GM12878 (cell line): ENCODE data around the gene SGSH. TPM values are rescaled to one million over a fixed set of nuclear protein-coding genes. Genes with fewer than 3 reads are reported as not detected.

Experiments used
- ATAC-seq: fragments of 200-7000 bp; cut with Tn5 transposase; 3 replicates; pipeline ENCODE4 v1.9.1; 2020; ENCODE audit warnings: mild to moderate bottlenecking, moderate library complexity
- BruUV-seq: library from RNA; stranded (reverse); fragments of 400-500 nt; replicated peaks from 2 replicates; lab custom pipeline; 2021; lab: Mats Ljungman, UMichigan
- CTCF ChIA-PET: fragments of 300-600 bp; sonication (Branson Sonifier 250); formaldehyde crosslinking; extraction: SDS; loops from one replicate; lab custom pipeline; 2021; ENCODE audit warnings: inconsistent platforms; lab: Yijun Ruan, JAX
- POLR2A ChIA-PET: fragments of 350-600 bp; formaldehyde crosslinking; extraction: SDS; loops from one replicate; lab custom pipeline; 2021; ENCODE audit warnings: inconsistent platforms; lab: Charles Lee
- RAD21 ChIA-PET: fragments of 300-600 bp; sonication (Branson Sonifier 250); formaldehyde crosslinking; loops from one replicate; lab custom pipeline; 2023; ENCODE audit warnings: antibody characterized with exemption; ENCODE audit not compliant: unreplicated experiment; lab: Charles Lee
- SMC1A ChIA-PET: fragments of 300-600 bp; sonication (Branson Sonifier 250); formaldehyde crosslinking; loops from one replicate; lab custom pipeline; 2023; ENCODE audit not compliant: unreplicated experiment, uncharacterized antibody; lab: Charles Lee
- DNase-seq: peaks from one replicate; pipeline ENCODE4 v3.0.0-alpha.2; 2011; ENCODE audit warnings: low read depth, low spot score
- FAIRE-seq: peaks from 3 replicates; lab custom pipeline; 2011; peaks lifted over from hg19 to GRCh38; lab: Jason Lieb, UNC
- H2AFZ ChIP-seq: 2 replicates; pipeline ENCODE4 v1.6.0; 2011; ENCODE audit warnings: low read depth, low read length, control low read depth; ENCODE audit not compliant: control insufficient read depth
- H3K27ac ChIP-seq: 2 replicates; pipeline ENCODE4 v1.5.1; 2011; ENCODE audit warnings: control low read depth; ENCODE audit not compliant: control insufficient read depth, insufficient read depth
- H3K27me3 ChIP-seq, 2 experiments: replicated peaks in 1 of 2; 2 replicates each; pipeline versions ENCODE4 v1.6.0 to v1.6.1; 2011; ENCODE audit warnings: low read length in 1 of 2; ENCODE audit not compliant: control insufficient read depth in 2 of 2, insufficient read depth in 2 of 2
- H3K36me3 ChIP-seq, 2 experiments: 2 replicates each; pipeline ENCODE4 v1.5.1; 2011; ENCODE audit warnings: low read length in 1 of 2; ENCODE audit not compliant: control insufficient read depth in 2 of 2, insufficient read depth in 2 of 2
- H3K4me1 ChIP-seq: 2 replicates; pipeline ENCODE4 v1.6.1; 2011; ENCODE audit warnings: mild to moderate bottlenecking, low read length, moderate library complexity, mixed read lengths; ENCODE audit not compliant: control insufficient read depth, insufficient read depth
- H3K4me2 ChIP-seq: 2 replicates; pipeline ENCODE4 v1.6.0; 2011; ENCODE audit warnings: control low read depth; ENCODE audit not compliant: control insufficient read depth, insufficient read depth
- H3K4me3 ChIP-seq: fragments of 200-600 bp; sonication (generic); 2 replicates; pipeline ENCODE4 v1.5.1; 2016
- H3K79me2 ChIP-seq: 2 replicates; pipeline ENCODE4 v1.6.0; 2011; ENCODE audit warnings: low read length; ENCODE audit not compliant: control insufficient read depth, insufficient read depth
- H3K9ac ChIP-seq: 2 replicates; pipeline ENCODE4 v1.8.0; 2011; ENCODE audit warnings: low read length, control low read depth, mixed read lengths; ENCODE audit not compliant: control insufficient read depth, insufficient read depth
- H3K9me3 ChIP-seq: replicated peaks from 3 replicates; pipeline ENCODE4 v1.5.1; 2011; ENCODE audit warnings: mild to moderate bottlenecking, low read length; ENCODE audit not compliant: control insufficient read depth, insufficient read depth
- H4K20me1 ChIP-seq: 2 replicates; pipeline ENCODE4 v1.6.0; 2011; ENCODE audit not compliant: control insufficient read depth, insufficient read depth
- CBX3 ChIP-seq: fragments of 200-600 bp; sonication (generic); IDR thresholded peaks from 2 replicates; pipeline ENCODE4 v1.6.1; 2016; ENCODE audit warnings: low read depth, borderline replicate concordance
- HCFC1 ChIP-seq: fragments of 150-350 bp; IDR thresholded peaks from 2 replicates; pipeline ENCODE4 v1.6.1; 2014; ENCODE audit warnings: low read length
- KDM1A ChIP-seq: fragments of 200-600 bp; sonication (generic); IDR thresholded peaks from 2 replicates; pipeline ENCODE4 v1.6.1; 2016; ENCODE audit warnings: borderline replicate concordance
- MEF2B ChIP-seq: fragments of 450-650 bp; IDR thresholded peaks from 2 replicates; pipeline ENCODE4 v1.6.1; 2018; ENCODE audit warnings: mild to moderate bottlenecking, moderate library complexity; ENCODE audit not compliant: partially characterized antibody, poor library complexity, severe bottlenecking
- MTA2 ChIP-seq: fragments of 450-650 bp; IDR thresholded peaks from 2 replicates; pipeline ENCODE4 v1.6.1; 2016; ENCODE audit warnings: low read depth, mild to moderate bottlenecking, moderate library complexity
- NFXL1 ChIP-seq: fragments of 450-650 bp; IDR thresholded peaks from 2 replicates; pipeline ENCODE4 v1.6.1; 2017; ENCODE audit warnings: antibody characterized with exemption, mild to moderate bottlenecking, borderline replicate concordance
- PML ChIP-seq: IDR thresholded peaks from 2 replicates; pipeline ENCODE4 v1.6.1; 2012; ENCODE audit warnings: low read length, inconsistent platforms
- POU2F2 ChIP-seq: IDR thresholded peaks from 3 replicates; pipeline ENCODE4 v1.6.1; 2011; ENCODE audit warnings: low read depth, mild to moderate bottlenecking, low read length, borderline replicate concordance
- SMC3 ChIP-seq: IDR thresholded peaks from 2 replicates; pipeline ENCODE4 v1.6.1; 2011; ENCODE audit warnings: low read length, improper control_type of control experiment, borderline replicate concordance
- ZBTB11 ChIP-seq: fragments of 450-650 bp; formaldehyde crosslinking; IDR thresholded peaks from 2 replicates; pipeline ENCODE4 v1.5.0; 2022; ENCODE audit warnings: mild to moderate bottlenecking, missing genetic modification characterization
- WGBS: methylation state at CpG from one replicate; pipeline ENCODE4 v1.1.6; 2016; ENCODE audit warnings: low lambda C conversion rate; ENCODE audit not compliant: insufficient replicate concordance, insufficient coverage; ENCODE audit errors: missing lambda C conversion rate; 5-methylcytosine and 5-hydroxymethylcytosine counted together
- in situ Hi-C: fragments of 300-500 bp; cut with MboI; formaldehyde crosslinking; loops from 9 replicates; pipeline ENCODE4 v1.14.3; 2018; ENCODE audit warnings: mixed read lengths
- intact Hi-C: fragments of 100-400 bp; cut with micrococcal nuclease; formaldehyde crosslinking; loops from one replicate; pipeline ENCODE4 v1.14.2; 2022; ENCODE audit not compliant: unreplicated experiment
- polyA plus RNA-seq, 11 experiments: library from polyadenylated mRNA; depleted of rRNA in 4 of 11; unstranded in 6 of 11; stranded (reverse) in 5 of 11; fragments of >200 nt; fragmentation: Nextera tagmentation in 4 of 11; fragmentation: Illumina TruSeq in 1 of 11; extraction: Ambion mirVana in 4 of 11; extraction: Trizol in 1 of 11; gene quantifications; 1 replicate in 1 of 11; 2 replicates in 10 of 11; pipeline versions ENCODE4 v1.2.1 to v1.2.3, GENCODE V29; 2011 to 2016; ENCODE audit warnings: inconsistent platforms in 2 of 11, missing spikeins in 2 of 11, low read depth in 1 of 11
- total RNA-seq, 4 experiments: library from RNA; depleted of rRNA in 3 of 4; stranded (reverse); fragments of >200 nt in 3 of 4; fragmentation: Illumina TruSeq in 1 of 4; extraction: Trizol in 1 of 4; gene quantifications; 2 replicates each; pipeline versions ENCODE4 v1.2.1 to v1.2.3, GENCODE V29; 2013 to 2021
- TF ChIP-seq, protein P1 (sequence below), 3 experiments: IDR thresholded peaks in 2 of 3; conservative IDR thresholded peaks in 1 of 3; 2 replicates each; pipeline ENCODE4 v1.5.1; 2011; ENCODE audit warnings: low read depth in 3 of 3, low read length in 3 of 3, mild to moderate bottlenecking in 3 of 3, control low read depth in 2 of 3, moderate library complexity in 2 of 3, inconsistent platforms in 1 of 3, mixed read lengths in 1 of 3; ENCODE audit not compliant: control insufficient read depth in 2 of 3, insufficient read depth in 1 of 3; ENCODE audit errors: extremely low read depth in 1 of 3
- TF ChIP-seq, protein P2 (sequence below): IDR thresholded peaks from 2 replicates; pipeline ENCODE4 v1.6.1; 2012; ENCODE audit warnings: low read depth, low read length, improper control_type of control experiment
- TF ChIP-seq, protein P3 (sequence below): fragments of 450-650 bp; formaldehyde crosslinking; IDR thresholded peaks from 2 replicates; pipeline ENCODE4 v1.4.0; 2020; ENCODE audit warnings: mild to moderate bottlenecking, moderate library complexity

SGSH gene
- total and polyA plus RNA-seq, 10 of the 15 experiments (the other 5 are each of a cell fraction or from before 2014, with no cell fraction given), result 0.13 to 17.2 (median 6.0) TPM

GRCh38 chr17:80182118-80182844 lies 37.9 kb downstream of the SGSH start:
- no peak overlapping the region for H3K4me2 ChIP-seq
- no peaks in the 10 kb centered on the region for H3K4me1 ChIP-seq
- TF ChIP-seq MEF2B, result no peak
- no peak for TF ChIP-seq POU2F2
- no peak for TF ChIP-seq ZBTB11 (CRISPR knock-in tag)
- no peak for TF ChIP-seq KDM1A
- no peak for TF ChIP-seq CBX3
- no peak for TF ChIP-seq NFXL1
- no peak for TF ChIP-seq SMC3
- no peak for TF ChIP-seq HCFC1
- TF ChIP-seq, protein P1, sequence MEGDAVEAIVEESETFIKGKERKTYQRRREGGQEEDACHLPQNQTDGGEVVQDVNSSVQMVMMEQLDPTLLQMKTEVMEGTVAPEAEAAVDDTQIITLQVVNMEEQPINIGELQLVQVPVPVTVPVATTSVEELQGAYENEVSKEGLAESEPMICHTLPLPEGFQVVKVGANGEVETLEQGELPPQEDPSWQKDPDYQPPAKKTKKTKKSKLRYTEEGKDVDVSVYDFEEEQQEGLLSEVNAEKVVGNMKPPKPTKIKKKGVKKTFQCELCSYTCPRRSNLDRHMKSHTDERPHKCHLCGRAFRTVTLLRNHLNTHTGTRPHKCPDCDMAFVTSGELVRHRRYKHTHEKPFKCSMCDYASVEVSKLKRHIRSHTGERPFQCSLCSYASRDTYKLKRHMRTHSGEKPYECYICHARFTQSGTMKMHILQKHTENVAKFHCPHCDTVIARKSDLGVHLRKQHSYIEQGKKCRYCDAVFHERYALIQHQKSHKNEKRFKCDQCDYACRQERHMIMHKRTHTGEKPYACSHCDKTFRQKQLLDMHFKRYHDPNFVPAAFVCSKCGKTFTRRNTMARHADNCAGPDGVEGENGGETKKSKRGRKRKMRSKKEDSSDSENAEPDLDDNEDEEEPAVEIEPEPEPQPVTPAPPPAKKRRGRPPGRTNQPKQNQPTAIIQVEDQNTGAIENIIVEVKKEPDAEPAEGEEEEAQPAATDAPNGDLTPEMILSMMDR (IDR thresholded peaks at IDR 0.05 in 2 of 3, conservative IDR thresholded peaks at IDR 0.05 in 1 of 3; ENCODE audit: control insufficient read depth in 2 of 3, extremely low read depth in 1 of 3, insufficient read depth in 1 of 3, low read depth in 3 of 3, low read length in 3 of 3), result no peak
- no peak for TF ChIP-seq PML
- no peak for TF ChIP-seq MTA2
- TF ChIP-seq, protein P2, sequence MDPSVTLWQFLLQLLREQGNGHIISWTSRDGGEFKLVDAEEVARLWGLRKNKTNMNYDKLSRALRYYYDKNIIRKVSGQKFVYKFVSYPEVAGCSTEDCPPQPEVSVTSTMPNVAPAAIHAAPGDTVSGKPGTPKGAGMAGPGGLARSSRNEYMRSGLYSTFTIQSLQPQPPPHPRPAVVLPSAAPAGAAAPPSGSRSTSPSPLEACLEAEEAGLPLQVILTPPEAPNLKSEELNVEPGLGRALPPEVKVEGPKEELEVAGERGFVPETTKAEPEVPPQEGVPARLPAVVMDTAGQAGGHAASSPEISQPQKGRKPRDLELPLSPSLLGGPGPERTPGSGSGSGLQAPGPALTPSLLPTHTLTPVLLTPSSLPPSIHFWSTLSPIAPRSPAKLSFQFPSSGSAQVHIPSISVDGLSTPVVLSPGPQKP, result no peak
- TF ChIP-seq, protein P3, sequence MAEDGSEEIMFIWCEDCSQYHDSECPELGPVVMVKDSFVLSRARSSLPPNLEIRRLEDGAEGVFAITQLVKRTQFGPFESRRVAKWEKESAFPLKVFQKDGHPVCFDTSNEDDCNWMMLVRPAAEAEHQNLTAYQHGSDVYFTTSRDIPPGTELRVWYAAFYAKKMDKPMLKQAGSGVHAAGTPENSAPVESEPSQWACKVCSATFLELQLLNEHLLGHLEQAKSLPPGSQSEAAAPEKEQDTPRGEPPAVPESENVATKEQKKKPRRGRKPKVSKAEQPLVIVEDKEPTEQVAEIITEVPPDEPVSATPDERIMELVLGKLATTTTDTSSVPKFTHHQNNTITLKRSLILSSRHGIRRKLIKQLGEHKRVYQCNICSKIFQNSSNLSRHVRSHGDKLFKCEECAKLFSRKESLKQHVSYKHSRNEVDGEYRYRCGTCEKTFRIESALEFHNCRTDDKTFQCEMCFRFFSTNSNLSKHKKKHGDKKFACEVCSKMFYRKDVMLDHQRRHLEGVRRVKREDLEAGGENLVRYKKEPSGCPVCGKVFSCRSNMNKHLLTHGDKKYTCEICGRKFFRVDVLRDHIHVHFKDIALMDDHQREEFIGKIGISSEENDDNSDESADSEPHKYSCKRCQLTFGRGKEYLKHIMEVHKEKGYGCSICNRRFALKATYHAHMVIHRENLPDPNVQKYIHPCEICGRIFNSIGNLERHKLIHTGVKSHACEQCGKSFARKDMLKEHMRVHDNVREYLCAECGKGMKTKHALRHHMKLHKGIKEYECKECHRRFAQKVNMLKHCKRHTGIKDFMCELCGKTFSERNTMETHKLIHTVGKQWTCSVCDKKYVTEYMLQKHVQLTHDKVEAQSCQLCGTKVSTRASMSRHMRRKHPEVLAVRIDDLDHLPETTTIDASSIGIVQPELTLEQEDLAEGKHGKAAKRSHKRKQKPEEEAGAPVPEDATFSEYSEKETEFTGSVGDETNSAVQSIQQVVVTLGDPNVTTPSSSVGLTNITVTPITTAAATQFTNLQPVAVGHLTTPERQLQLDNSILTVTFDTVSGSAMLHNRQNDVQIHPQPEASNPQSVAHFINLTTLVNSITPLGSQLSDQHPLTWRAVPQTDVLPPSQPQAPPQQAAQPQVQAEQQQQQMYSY (CRISPR knock-in tag), result no peak
- ChIA-PET CTCF (no interaction called here), SMC1A (no interaction called here), RAD21 (no interaction called here), POLR2A (no interaction called here)
- 59% methylated on average over 30 of the region's 30 CpGs for WGBS
- H3K9me3 ChIP-seq, result no peaks in the 10 kb centered on the region
- FAIRE-seq (no peak), DNase-seq (no peak), ATAC-seq (no peak)
- no TSS peak for BruUV-seq
- no peak overlapping the region for H3K27ac ChIP-seq
- no peaks in the 10 kb centered on the region for H3K36me3 ChIP-seq
- peaks cover 0 to 3% of the 10 kb centered on the region in 2 experiments; a peak in 2 of 4 replicates for H3K27me3 ChIP-seq
- H3K79me2 ChIP-seq, result no peaks in the 10 kb centered on the region
- H4K20me1 ChIP-seq, result no peaks in the 10 kb centered on the region
- H3K4me3 ChIP-seq, result no peak overlapping the region
- in situ Hi-C loops (no loop called here), intact Hi-C loops (no loop called here)
- H2AFZ ChIP-seq, result no peak overlapping the region
- H3K9ac ChIP-seq, result no peak overlapping the region
